ENCODE measurements around the gene PAGE2.

DNA sequence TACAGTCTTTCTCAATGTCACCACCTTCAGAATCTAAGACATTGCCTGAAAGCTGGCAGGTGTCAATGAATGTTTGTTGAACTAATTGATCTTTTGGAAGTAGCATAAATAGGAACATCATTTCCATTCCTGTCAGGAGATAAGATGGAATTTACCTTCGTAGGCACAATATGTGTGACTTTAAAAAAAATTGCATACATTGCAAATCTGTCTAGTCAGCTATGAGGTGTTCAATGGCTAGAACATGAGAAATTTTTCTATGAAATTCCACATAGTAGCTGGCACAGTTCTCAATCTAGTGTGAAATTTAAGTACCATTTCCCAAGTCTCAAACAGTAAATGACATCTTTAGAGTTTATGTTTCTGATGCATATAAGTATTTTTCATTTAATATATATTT is 10.3 kb downstream of the PAGE2 start:
- TF ChIP-seq, protein P1, sequence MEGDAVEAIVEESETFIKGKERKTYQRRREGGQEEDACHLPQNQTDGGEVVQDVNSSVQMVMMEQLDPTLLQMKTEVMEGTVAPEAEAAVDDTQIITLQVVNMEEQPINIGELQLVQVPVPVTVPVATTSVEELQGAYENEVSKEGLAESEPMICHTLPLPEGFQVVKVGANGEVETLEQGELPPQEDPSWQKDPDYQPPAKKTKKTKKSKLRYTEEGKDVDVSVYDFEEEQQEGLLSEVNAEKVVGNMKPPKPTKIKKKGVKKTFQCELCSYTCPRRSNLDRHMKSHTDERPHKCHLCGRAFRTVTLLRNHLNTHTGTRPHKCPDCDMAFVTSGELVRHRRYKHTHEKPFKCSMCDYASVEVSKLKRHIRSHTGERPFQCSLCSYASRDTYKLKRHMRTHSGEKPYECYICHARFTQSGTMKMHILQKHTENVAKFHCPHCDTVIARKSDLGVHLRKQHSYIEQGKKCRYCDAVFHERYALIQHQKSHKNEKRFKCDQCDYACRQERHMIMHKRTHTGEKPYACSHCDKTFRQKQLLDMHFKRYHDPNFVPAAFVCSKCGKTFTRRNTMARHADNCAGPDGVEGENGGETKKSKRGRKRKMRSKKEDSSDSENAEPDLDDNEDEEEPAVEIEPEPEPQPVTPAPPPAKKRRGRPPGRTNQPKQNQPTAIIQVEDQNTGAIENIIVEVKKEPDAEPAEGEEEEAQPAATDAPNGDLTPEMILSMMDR (optimal IDR thresholded peaks at IDR 0.05 in 1 of 3, IDR thresholded peaks at IDR 0.05 in 1 of 3, conservative IDR thresholded peaks at IDR 0.05 in 1 of 3; ENCODE audit: extremely low read depth in 1 of 3, insufficient read depth in 2 of 3, low read length in 3 of 3), result no peak
- TF ChIP-seq EZH2 (IDR thresholded peaks at IDR 0.05; ENCODE audit: low read length), result no peak
